Activated CD4-positive, CD25-positive, alpha-beta regulatory T cell treated with anti-CD3 and anti-CD28 coated beads, Interleukin-2, amount 50 U/mL, for 24 hours (primary cell): Measurements from ENCODE around the gene HMX1.

Experiments
- ATAC-seq, 2 donors: fragments of 150-1000 bp; cut with Tn5 transposase; one replicate each; pipeline ENCODE4 v1.10.0; 2021; ENCODE audit warnings: mild to moderate bottlenecking in 1 of 2, moderate library complexity in 1 of 2

The HMX1 gene

GRCh38 chr4:8909548-8909947, 37.9 kb upstream of the HMX1 start:
- ATAC-seq: no peak

- no peak for ATAC-seq
These were observed 36.7 kb upstream of the HMX1 start for GRCh38 chr4:8908206-8908893.

DNA sequence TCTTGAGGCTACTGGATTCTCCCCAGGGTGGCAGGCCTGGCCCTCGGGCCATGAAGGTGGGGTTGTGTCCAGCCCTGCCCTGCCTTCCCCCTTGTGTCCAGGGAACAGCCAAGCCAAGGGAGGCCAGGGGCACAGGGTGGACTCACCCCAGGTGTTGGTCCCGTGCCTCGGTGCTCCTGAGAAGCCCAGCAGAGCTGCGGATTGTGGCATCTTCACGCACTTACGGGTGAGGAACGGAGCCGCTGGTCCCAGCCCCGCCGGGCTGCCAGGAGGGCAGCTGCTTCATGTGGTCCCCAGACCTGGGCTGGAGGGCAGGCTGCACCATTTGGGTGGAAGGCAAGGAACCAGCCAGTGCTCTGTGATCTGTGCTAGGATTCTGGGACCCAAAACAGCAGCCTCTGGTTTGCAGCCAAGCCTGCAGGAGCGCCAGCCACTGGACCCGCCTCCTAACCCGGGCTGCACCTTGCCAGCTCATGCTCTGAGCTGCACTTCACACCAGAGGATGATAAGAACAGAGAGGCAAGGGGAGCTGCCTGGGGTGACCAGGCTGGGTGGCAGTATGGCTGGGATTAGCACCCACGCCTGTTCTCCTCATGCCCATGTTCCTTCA, 36.1 kb upstream of the HMX1 start:
- ATAC-seq: no peak

DNA sequence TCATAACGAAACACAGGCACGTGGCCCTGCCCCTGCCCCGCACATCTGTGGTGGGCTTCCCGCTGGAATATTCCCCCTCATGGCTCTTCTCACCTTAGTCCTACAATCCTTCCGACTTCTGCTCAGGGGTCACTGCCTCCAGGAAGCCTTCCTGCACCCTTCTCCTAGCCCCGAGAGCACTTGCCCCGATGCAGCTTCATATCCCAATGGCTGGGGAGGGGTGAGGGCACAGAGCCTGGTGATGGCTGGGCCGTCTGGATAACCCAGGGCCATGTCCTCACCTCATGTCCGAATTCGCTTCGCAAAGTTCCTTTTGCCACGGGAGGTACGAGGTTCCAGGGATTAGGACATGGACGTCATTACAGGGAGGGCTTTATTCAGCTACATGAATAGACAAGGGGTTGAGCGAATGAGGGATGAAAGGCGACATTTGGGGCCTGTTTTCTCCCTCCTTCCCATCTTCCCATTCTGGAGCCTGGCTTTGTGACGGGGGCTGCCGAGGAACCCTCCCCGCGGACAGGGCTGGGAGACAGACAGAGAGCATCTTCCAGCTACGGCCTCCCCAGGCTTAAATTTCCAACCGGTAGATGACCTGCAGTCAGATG, 35.5 kb upstream of the HMX1 start:
- ATAC-seq: no peak

- no peak for ATAC-seq
These were observed 35.0 kb upstream of the HMX1 start for GRCh38 chr4:8906668-8906970.

GRCh38 chr4:8905773-8906667, 34.4 kb upstream of the HMX1 start:
- no peak for ATAC-seq

DNA sequence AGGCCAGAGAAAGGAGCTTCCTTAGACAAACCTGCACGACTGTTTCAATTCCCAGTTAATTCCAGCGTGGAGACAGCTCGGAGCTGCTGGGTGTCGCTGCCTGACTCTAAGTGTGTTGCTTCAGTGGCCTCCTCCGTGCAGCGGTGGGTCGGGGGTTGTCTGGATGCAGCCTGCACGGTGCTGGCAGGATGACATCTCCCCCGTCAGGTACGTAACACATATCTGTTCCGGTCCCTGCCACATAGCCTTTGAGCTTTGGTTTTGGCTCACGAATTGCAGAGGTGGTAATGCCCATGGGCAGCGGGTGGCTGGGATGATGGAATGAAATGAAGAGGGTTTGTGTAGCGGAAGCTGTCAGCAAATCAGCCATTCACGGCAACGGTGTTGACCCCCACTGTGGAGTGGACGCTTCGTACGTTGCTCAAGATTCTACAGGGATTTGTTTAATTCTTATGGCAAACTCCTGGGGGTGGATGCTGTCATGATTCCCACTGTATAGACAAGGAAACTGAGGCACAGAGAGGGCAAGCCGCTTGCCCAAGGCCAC, 33.7 kb upstream of the HMX1 start:
- no peak for ATAC-seq

- ATAC-seq: no peak
These were observed 33.0 kb upstream of the HMX1 start for GRCh38 chr4:8904666-8905065.

DNA sequence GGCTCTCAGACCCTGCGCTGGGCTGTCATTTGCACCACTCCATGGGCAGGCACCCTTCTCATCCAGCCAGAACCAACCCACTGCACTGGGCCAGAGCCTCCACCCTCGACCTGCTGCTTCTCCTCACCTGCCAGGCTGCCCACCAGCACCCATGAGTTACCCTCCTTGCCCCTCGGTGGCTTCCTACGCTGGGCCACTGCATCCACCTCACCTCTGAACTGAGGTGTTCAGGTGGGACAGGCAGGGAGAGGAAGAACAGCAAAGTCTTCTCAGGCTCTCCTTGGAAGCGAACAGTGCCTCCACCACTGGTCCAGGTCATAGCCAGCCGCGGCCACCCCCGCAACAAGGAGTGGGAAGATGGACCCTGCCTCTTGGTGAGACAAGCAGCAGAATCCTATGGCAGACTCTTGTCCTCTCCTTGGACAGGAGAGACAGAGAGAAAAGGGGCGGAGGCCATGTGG, 32.4 kb upstream of the HMX1 start:
- ATAC-seq: no peak

- no peak for ATAC-seq
These were observed 29.7 kb upstream of the HMX1 start for GRCh38 chr4:8901335-8901734.

DNA sequence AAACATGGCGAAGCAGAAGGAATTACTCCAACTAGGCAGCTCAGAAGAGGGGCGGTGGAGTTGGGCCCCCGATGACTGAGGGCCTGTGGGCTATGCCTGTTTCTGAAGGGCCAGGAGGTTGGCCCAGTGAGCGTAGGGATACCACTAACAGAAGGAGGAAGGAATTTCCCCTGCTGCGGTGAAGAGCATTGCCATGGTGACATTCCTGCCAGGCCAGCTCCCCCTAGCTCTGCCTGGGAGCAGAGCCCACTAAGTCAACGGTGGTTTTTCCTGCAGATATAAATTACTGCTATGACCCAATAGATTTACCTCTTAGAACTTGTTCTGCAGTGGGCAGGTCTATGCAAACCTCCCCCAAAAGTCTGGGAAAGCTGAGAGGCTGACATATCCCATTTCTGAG, 28.9 kb upstream of the HMX1 start:
- ATAC-seq: no peak

DNA sequence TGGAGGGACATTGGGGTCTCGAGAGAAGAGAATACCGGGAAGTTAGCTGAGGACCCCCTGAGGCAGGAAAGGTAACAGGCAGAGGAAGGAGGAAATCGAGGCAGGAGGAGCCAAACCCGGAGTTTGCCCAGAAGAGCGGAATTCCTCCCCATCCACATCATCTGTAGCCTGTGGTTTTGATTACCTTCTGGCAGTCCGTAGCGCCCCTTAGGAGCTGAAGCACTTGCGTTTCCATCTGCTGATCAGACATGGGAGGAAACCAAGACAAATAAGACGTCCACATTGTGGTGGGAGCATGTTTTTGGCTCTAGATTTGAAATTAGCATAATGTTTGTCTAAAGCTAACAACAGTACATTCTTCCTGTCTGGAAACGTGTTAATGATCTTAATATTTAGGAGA, 26.8 kb upstream of the HMX1 start:
- ATAC-seq: no peak

- no peak for ATAC-seq
These were observed 25.9 kb upstream of the HMX1 start for GRCh38 chr4:8897251-8898167.

DNA sequence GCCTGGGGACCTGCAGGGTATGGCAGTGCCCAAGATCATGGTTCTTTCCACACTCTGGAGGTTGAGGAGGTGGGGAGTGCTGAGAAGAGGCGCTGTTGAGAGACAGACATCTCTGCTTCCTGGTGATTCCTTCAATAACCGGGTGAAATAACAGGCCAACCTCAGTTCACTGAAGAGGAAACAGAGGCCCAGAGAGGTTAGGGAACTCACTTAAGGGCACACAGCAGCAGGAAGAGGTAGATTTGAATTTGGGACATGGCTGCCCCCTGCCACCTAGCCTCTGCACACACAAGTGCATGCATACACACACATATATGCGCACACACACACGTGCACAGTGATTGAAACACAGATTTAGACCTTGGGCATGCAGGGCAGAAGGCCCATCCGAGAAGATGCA, 24.9 kb upstream of the HMX1 start:
- no peak for ATAC-seq

DNA sequence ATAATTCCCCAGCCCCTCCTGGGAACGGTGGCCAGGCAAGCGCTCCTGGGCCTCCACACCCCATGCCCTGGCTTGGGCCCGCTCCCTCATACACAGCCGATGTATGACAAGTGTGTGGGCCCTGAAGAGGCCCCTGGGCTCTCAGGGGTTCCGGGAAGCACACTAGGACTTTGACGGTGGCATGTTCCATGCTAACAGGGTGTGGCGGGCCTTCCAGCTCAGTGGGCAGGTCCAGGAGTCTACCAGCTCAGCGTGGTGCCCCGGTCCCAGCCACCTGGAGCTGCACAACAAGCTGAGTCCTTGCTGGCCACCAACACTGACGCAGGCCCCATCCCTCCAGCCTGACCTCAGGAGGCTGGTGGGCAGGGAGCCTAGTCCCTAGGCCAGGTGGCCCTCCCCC, 24.4 kb upstream of the HMX1 start:
- no peak for ATAC-seq

DNA sequence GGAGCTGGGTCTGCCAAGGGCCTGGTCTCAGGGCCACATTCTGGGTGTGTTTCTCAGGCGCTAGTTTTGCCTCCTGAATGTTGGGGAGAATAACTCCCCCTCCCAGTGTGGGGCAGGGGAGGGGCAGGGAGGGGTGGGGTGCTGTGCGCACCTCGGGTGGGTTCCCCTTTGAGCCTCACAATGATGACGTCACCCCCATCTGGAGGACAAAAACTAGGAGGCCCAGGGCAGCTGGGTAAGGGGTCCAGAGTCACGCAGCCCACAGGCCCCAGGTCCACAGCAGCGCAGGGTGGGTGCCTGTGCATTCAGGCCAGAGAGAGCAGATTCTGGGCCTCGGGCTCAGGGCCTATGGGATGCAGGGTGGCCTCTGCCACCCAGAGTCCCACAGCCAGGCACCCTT, 23.7 kb upstream of the HMX1 start:
- no peak for ATAC-seq

DNA sequence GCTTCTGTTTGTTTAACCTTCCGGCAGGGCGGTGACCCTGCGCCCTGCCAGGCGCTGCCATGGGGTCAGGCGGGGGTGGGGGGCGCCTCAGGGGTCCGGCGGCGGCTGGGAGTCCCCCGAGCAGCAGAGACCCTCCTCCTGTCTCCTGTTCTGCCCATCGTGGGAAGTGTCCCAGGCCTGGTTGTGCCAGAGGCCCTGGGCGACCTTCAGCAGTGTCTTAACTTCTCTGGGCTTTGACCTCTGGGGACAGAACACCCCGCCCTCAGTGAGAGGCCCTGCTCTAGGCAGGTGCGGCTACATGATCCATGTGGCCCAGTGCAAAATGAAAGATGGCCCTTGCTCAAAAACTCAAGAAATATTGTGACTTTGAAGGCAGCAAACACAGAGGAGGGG, 22.8 kb upstream of the HMX1 start:
- no peak for ATAC-seq

DNA sequence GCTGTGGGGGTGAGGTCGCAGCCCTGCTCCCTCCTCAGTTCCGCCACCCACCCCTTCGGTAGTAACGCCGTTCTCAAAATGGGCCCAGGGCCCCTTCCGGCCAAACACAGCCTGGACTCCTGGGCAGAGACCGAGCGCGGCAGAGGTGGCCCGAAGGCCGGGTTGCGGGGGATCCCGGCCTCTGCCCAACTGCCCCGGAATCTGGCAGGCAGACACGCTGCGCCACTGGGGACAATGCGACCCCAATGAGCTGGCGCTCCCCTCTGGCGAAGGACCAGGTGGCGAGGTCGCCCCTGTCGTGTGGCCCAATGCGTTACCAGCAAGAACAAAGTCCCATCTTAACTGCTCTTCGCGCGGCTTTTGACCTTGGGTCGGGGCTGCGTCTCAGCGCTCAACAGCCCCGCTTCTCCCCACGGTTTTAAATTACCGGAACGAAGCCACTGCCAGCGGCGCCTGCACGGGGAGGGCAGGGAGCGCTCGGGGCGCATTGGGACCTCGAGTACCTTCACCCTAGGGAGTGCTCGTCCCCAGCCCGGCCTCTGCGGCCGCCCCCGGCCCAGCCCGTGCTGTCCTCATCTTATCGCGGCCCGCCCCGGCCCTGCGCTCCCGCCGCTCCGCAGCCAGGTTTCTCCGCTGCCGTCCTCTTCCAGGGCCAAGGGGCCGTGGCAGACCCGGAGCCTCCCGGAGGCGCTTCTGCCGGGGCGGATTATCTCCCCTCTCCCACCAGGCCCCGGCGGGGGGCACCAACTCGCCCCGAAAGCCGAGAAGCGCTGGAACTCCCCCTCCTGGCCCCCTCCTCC, 22.2 kb upstream of the HMX1 start:
- ATAC-seq: no peak

DNA sequence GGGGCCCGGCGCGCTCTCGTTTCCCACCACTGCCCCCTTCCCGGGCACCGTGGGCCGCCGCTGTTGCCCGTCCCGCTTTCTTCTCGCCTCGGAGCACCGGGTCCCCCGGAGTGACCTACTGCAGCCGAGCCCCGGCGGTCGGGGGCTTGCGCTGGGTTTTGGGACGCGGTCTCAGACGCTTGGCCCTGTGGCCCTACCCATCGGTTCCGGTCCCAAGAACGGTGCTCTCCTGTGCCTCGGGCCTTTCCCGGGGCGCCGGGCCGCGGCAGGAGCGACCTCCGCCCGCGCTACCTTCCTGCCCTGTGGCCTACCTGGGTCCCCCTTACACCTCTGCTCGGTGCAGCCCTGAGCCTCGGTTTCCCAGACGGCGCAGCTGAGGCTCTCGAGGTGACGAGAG, 21.6 kb upstream of the HMX1 start:
- no peak for ATAC-seq

DNA sequence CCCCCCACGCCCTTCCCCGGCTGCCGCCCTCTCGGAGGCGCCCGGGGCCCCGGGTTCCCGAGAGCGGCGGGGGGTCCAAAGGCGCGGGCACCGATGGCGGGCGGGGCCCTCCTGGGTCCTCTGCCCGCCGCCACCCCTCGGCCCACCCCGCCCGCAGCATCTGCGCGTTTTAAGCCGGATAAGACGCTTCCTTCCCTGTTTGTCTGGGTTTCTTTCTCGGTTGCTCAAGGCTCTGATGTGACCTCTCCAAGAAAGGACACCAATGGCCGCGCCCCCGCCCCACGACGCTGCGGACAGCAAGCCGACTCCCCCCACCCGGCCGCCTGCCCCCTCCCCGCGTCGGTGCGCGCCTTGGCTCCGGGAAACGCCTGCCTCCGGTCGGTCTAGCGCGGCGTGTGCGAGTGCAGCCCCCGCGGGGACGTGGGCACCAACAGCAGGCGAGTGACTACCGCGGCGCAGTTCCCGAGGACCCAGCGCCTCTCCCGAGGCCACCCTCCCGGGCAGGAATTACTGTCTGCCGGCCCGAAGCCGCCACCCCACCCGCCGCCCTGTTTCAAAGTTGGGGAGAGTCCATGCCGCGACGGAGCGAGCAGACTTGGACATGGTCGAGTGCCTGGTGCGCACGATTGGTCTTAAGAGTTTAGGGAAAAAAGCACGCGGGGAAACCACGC, 21.1 kb upstream of the HMX1 start:
- no peak for ATAC-seq
